GM12875 (cell line): ENCODE data around the gene RADIL.

ENCODE experiments used
- H3K4me3 ChIP-seq: one replicate; pipeline ENCODE4 v1.5.1; 2011; ENCODE audit warnings: low read depth, low read length, control low read depth
- TF ChIP-seq, protein P1 (sequence below): IDR thresholded peaks from 2 replicates; pipeline ENCODE4 v1.5.1; 2011; ENCODE audit warnings: low read depth, mild to moderate bottlenecking, control low read depth, inconsistent platforms, low read length, moderate library complexity, borderline replicate concordance; ENCODE audit not compliant: insufficient read depth

The RADIL gene

DNA sequence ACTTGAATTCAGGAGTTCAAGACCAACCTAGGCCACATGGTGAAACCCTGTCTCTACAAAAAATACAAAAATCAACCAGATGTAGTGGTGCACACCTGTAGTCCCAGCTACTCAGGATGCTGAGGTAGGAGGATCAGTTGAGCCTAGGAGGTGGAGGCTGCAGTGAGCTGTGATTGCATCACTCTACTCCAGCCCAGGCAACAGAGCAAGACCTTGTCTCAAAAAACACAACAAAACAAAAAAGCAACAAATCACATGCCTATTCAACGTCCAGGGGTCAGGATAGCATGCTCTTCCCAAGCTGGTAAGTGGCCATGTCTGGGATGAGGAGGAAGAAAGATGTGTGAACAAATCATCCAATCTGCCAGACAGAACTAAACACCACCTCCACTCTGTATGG, 6.2 kb upstream of the RADIL start:
- TF ChIP-seq, protein P1, sequence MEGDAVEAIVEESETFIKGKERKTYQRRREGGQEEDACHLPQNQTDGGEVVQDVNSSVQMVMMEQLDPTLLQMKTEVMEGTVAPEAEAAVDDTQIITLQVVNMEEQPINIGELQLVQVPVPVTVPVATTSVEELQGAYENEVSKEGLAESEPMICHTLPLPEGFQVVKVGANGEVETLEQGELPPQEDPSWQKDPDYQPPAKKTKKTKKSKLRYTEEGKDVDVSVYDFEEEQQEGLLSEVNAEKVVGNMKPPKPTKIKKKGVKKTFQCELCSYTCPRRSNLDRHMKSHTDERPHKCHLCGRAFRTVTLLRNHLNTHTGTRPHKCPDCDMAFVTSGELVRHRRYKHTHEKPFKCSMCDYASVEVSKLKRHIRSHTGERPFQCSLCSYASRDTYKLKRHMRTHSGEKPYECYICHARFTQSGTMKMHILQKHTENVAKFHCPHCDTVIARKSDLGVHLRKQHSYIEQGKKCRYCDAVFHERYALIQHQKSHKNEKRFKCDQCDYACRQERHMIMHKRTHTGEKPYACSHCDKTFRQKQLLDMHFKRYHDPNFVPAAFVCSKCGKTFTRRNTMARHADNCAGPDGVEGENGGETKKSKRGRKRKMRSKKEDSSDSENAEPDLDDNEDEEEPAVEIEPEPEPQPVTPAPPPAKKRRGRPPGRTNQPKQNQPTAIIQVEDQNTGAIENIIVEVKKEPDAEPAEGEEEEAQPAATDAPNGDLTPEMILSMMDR, result no peak

DNA sequence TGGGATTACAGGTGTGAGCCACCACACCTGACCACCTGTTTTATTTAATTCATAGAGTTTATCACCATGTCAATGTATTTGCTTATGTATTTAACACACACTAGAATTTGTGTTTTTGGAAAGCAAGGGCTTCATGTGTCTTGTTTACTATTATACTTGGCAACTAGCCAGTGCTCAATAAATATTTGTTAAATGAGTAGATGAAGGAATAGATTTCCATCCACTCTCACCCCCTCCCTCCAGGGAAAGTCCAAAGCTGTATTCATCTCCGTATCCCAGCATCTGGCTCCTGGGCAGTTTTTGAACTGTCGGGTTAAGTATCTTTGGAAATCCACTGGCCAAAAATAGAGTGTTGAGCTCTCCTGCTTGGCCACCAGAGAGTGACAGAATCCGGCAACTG, 4.6 kb upstream of the RADIL start:
- no peak overlapping the region for H3K4me3 ChIP-seq
- TF ChIP-seq, protein P1, result no peak

More for the DNA sequence above, 6.2 kb upstream of the RADIL start:
- no peak overlapping the region for H3K4me3 ChIP-seq

DNA sequence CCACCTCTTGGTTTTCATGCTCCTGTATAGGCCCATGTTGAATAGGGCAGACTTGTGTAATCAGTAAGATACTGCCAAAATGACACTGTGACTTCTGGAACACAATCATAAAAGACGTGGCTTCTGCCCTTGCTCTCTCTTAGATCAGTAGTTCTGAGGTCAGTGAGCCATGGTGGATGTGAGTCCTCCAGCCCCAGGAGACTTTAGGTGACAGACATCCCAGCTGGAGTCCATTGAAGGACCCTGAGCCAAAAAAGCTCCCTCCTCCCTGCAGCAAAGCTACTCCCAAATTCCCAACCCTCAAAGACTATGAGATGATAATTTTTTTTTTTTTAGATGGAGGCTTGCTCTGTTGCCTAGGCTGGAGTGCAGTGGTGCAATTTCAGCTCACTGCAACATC, 3.2 kb upstream of the RADIL start:
- TF ChIP-seq, protein P1, result no peak

DNA sequence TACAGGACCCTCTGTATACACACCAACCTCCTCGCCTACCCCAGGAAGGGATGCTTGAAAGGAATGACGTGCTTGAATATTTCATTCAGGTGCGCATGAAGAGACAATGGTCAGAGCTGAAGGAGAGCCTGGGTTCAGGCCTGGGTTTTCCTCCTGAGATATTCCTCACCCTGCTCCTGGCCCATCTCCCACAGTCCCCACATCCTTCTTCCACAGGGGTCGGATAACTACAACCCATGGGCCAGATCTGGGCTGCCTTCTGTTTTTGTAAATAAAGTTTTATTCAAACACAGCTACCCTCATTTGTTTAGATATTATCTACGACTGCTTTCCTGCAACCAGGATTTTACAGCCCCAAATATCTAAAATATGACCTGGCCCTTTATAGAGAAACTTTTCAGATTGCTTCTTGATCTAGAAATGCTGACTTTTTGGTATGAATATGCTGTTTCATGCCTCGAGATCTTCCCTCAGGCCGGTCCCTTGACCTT, 1.8 kb upstream of the RADIL start:
- TF ChIP-seq, protein P1, result no peak
- no peak overlapping the region for H3K4me3 ChIP-seq

More for the DNA sequence above, 3.2 kb upstream of the RADIL start:
- H3K4me3 ChIP-seq, result no peak overlapping the region

DNA sequence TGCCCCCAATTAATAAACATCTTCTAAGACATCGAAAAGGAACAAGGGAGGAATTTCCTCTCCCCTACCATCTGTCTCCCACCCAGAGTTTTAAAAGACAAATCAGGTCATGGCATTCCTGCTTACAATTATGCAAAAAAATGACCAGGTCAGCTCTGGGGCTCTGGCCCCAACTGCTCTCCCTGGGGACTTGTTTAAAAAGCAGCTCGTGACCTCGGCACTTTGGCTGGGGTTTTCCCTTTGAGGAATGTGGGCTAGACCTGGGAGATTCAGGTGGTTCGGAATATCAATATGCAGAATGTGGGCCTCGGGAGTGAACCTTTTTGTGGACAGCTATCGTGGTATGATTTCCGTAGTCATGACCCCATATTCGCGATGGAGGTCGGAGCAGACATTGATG, 648 bp upstream of the RADIL start:
- TF ChIP-seq, protein P1, result no peak
- H3K4me3 ChIP-seq, result no peak overlapping the region

DNA sequence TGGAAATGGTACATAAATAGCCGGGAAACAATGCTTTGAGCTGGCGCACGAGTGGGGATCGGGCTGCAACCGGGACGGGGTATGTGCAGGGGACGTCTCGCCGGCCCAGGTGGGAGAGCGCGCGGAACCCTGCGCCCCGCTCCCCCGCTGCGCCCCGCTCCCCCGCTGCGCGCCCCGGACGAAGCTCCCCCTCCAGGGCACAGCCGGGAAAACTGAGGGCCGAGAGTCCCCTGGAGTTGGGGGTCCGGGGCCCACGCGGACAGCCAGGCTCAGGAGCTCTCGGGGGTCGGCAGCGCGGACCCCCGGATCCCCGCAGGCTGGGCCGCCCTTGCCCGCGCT, 514 bp downstream of the RADIL start:
- no peak overlapping the region for H3K4me3 ChIP-seq
- TF ChIP-seq, protein P1, result no peak

DNA sequence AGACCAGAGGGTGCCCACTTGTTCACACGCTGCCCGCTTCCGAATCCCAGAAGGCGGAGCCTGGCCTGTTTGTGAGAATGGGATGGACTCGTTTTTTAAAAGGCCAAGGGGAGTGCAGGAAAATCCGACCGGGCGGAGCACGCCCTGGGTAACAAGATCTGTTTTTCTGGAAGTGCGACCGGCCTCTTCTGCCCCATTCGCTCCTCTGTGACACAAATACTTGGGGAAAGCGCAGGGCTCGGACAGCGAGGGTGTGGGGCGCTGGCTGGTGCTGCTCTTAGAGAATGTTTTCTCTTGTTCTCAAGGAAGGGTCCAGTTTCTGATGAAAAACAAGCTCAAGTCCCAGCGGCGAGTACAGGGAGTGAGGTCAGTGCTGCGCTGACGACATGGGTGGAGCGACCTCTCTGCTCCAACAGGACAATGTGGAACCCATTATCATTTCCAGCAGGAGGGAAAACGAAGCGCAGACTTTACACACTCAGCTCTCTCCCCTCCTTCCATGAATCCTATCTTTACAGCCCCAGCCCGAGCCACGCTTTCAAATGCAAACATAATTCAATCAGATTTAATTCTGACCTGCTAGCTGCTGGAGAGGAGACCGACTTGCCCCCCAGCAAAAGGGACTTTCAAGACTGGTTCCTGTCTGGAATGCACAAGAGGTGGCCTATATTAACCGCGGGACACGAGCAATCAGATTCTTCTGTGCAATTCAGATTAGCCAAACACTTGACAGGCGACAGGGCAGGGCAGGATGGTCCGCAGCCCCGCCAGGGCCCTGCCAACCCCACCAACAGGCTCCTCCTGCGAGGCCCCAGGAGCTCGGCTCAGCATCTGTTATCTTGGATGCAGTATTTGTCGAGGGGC, 1.1 kb downstream of the RADIL start:
- TF ChIP-seq, protein P1, result no peak
- no peak overlapping the region for H3K4me3 ChIP-seq
